ENCODE data around the gene ETFB. TPM values are rescaled to one million over a fixed set of nuclear protein-coding genes. Genes with fewer than 3 reads are reported as not detected.
A peak's percentile ranks its signal among the peaks of the same experiment; 100 is the strongest.
"Not testable (repeated sequence)": the region's sequence is repeated elsewhere in the genome, so short reads cannot be mapped to it uniquely, and the experiment has no call there.

The ETFB gene
- 10 to 100 TPM; 51.4 to 53.9 TPM for total RNA-seq
- 10 to 100 TPM; 65.2 to 97.0 TPM for polyA plus RNA-seq

DNA sequence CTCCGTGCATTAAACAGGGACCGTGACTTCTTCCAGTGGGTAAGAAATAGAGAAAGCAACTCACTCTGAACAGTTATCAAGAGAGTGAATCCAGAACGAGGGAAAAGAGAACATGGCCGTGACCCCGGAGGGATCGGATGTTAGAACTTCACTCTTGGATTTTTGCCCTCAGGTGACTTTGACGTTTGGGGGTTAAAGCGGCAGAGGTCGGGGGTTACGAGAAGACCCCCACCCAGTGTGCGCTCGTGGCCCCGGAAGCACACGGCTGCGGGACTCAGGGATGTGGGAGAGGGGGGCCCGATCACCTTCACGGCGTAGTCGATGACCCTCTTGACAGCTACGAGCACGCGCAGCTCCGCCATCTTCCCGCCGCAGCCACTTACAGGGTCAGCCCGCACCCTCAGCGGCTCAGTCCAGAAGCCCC lies at the start of gene ETFB:
ETFB (minus strand) TSS at position 424 of the 424 bp plus-strand sequence; CDS start at position 362, 62 bp downstream.
- Mint-ChIP-seq H3K27ac (peak within 1 kb of the TSS; percentile 87 to 98 (median 96)), H3K27me3 (no peaks in the 10 kb centered on the region), H3K4me1 (peaks cover 37 to 76% (median 59%) of the 10 kb centered on the region in 4 donors), H3K9me3 (no peaks in the 10 kb centered on the region), H3K36me3 (peaks cover 0 to 17% of the 10 kb centered on the region in 2 donors), H3K4me3 (peak within 1 kb of the TSS; percentile 92 to 100 (median 98))
- Histone ChIP-seq H3K4me3 (ENCODE audit: low read length in 2 of 2) (peak within 1 kb of the TSS; percentile 83 to 85), H3K27me3 (ENCODE audit: insufficient read depth, low read length) (no peaks in the 10 kb centered on the region), H3K4me1 (ENCODE audit: insufficient read depth, low read length) (peaks cover 58% of the 10 kb centered on the region), H3K9me3 (ENCODE audit: control insufficient read depth in 1 of 2, low read length in 2 of 2) (no peaks in the 10 kb centered on the region), H3K27ac (ENCODE audit: low read depth, low read length) (peak within 1 kb of the TSS; percentile 77), H3K36me3 (ENCODE audit: insufficient read depth, low read length) (no peaks in the 10 kb centered on the region)
- ChIA-PET CTCF (ENCODE audit: partially characterized antibody) (interaction anchor here (0.9 to 1.0 kb wide), 3 partner anchors 11 to 28 kb away, joined by 3 read pairs; no protein-coding TSS in a partner anchor), POLR2A (ENCODE audit: partially characterized antibody) (interaction anchor here (0.8 to 1.6 kb wide), 5 partner anchors 10 to 28 kb away, joined by 3 to 8 read pairs (median 4); partner anchors contain the start of gene VSIG10L)
- intact Hi-C loops (cut with micrococcal nuclease): loop anchor here (5.0 kb wide), 1 partner anchor 336 kb away; no protein-coding TSS in a partner anchor
- no peak for DNase-seq

DNA sequence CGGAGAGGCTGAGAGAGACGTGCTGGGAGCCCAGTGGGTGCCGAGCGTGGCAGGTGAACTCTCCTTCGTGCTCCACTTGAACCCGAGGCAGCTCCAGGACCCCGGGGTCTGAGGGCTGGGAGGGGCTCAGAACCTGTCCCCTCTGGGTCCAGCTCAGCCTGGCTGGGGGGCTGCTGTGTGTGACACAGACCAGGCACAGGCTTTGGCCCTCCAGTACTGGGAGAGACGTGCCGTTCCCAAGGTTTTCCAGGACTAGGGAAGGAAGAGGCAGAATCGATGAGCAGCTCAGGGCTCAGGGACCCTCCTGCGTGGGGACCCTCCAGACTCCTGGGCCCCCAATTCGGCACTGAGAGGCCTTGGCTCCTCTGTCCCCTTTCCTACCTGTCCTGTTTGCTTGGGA lies 49.0 kb upstream of the ETFB start:
- DNase-seq: no peak
- Histone ChIP-seq H3K4me3 (ENCODE audit: low read length in 2 of 2) (no peak overlapping the region), H3K9me3 (ENCODE audit: control insufficient read depth in 1 of 2, low read length in 2 of 2) (no peaks in the 10 kb centered on the region), H3K27me3 (ENCODE audit: insufficient read depth, low read length) (no peaks in the 10 kb centered on the region), H3K36me3 (ENCODE audit: insufficient read depth, low read length) (no peaks in the 10 kb centered on the region), H3K27ac (ENCODE audit: low read depth, low read length) (no peak overlapping the region), H3K4me1 (ENCODE audit: insufficient read depth, low read length) (no peaks in the 10 kb centered on the region)
- Mint-ChIP-seq H3K9me3 (peaks cover 0 to 2% (median 0%) of the 10 kb centered on the region in 8 donors), H3K4me1 (peaks cover 0 to 3% (median 0%) of the 10 kb centered on the region in 4 donors), H3K36me3 (no peaks in the 10 kb centered on the region), H3K27ac (no peak overlapping the region), H3K27me3 (peaks cover 12 to 16% of the 10 kb centered on the region in 2 donors), H3K4me3 (no peak overlapping the region)
- POLR2A ChIA-PET (ENCODE audit: partially characterized antibody): no interaction called here
- intact Hi-C loops (cut with micrococcal nuclease): no loop called here
- CTCF ChIA-PET (ENCODE audit: partially characterized antibody): no interaction called here

DNA sequence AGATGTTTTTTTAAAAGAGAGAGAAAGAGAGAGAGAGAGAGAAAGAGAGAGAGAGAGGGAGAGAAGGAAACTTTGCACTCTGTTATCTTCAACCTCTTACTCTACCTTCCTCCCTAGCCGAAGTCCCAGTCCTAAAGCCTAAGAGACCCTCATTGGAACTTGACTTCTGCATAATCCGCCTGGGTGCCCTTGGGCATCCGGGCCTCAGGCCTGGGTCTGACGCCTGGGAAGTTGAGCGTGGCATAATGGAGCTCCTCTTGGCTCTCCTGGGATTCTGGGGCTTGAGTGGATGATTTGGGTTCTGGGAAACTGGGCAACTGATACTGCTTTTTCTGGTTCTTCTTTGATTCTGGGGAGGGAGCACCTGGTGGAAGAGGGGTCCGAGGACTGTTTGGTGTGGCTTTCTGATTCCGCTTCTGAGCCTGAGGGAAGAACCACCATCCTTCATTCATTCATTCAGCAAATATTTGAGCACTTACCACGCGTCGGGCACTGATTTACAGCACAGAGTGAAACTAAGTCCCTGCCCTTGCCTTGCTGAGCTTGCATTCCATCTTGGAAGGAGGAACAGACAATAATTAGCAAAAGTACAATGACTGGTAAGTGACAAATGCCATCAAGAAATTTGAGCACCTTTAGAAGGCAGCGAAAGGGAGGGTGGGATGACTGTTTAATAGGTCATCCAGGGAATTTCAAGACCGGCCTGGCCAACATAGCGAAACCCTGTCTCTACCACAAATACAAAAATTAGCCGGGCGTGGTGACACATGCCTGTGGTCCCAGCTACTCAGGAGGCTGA lies 45.0 kb upstream of the ETFB start:
- no peak for DNase-seq
- Mint-ChIP-seq H3K4me1 (peaks cover 0 to 3% (median 0%) of the 10 kb centered on the region in 4 donors), H3K27ac (no peak overlapping the region), H3K36me3 (peaks cover 0 to 1% of the 10 kb centered on the region in 2 donors), H3K9me3 (peaks cover 0 to 3% (median 0%) of the 10 kb centered on the region in 8 donors), H3K27me3 (peaks cover under 1 to 5% of the 10 kb centered on the region in 2 donors), H3K4me3 (no peak overlapping the region)
- no peaks in the 10 kb centered on the region for H3K9me3 ChIP-seq (ENCODE audit: control insufficient read depth in 1 of 2, low read length in 2 of 2)
- CTCF ChIA-PET (ENCODE audit: partially characterized antibody): interaction anchor here (0.6 to 1.4 kb wide), 2 partner anchors 10 to 22 kb away, joined by 4 to 5 read pairs; no protein-coding TSS in a partner anchor
- no peaks in the 10 kb centered on the region for H3K27me3 ChIP-seq (ENCODE audit: insufficient read depth, low read length)
- no peaks in the 10 kb centered on the region for H3K36me3 ChIP-seq (ENCODE audit: insufficient read depth, low read length)
- H3K4me3 ChIP-seq (ENCODE audit: low read length in 2 of 2): no peak overlapping the region
- H3K27ac ChIP-seq (ENCODE audit: low read depth, low read length): no peak overlapping the region
- POLR2A ChIA-PET (ENCODE audit: partially characterized antibody): no interaction called here
- no peaks in the 10 kb centered on the region for H3K4me1 ChIP-seq (ENCODE audit: insufficient read depth, low read length)
- intact Hi-C loops (cut with micrococcal nuclease): no loop called here

DNA sequence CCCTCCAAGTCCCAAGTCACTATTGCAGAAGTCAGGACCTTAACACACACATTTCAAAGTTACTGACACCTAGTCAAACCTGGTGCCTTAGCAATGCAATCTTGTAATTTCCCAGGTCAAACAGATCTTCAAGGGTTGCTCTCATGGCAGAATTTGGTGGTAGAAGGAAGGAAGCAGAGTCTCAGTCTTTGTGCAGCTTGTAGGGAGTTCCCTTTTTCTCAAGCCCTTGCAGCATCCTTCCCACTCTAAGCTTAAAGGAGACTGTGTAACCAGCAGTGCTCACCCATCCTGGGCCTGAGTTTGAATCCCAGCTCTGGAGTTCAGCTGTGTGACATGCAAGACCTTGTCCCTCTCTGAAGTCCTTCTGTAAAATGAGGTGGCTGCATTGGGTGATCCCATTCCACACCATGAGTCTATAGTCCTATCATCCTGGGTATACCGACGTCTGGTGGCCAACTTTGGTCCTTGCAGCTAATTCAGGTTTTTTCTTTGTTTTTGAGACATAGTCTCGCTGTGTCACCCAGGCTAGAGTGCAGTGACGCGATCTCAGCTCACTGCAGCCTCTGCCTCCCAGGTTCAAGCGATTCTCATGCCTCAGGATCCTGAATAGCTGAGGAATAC lies 41.4 kb upstream of the ETFB start:
- H3K27me3 ChIP-seq (ENCODE audit: insufficient read depth, low read length): no peaks in the 10 kb centered on the region
- H3K36me3 ChIP-seq (ENCODE audit: insufficient read depth, low read length): no peaks in the 10 kb centered on the region
- H3K4me3 ChIP-seq (ENCODE audit: low read length in 2 of 2): no peak overlapping the region
- POLR2A ChIA-PET (ENCODE audit: partially characterized antibody): no interaction called here
- H3K27ac Mint-ChIP-seq: no peak overlapping the region
- CTCF ChIA-PET (ENCODE audit: partially characterized antibody): interaction anchor here (1.0 to 1.4 kb wide), 4 partner anchors 53 to 80 kb away, joined by 3 to 6 read pairs (median 4); no protein-coding TSS in a partner anchor
- intact Hi-C loops (cut with micrococcal nuclease): loop anchor here (1.0 kb wide), 1 partner anchor 68 kb away; no protein-coding TSS in a partner anchor
- H3K4me3 Mint-ChIP-seq: no peak overlapping the region
- peaks cover 4 to 5% of the 10 kb centered on the region in 2 donors for H3K27me3 Mint-ChIP-seq
- H3K9me3 Mint-ChIP-seq: peaks cover 0 to 17% (median 12%) of the 10 kb centered on the region in 8 donors
- H3K4me1 Mint-ChIP-seq: peaks cover 0 to 2% (median 0%) of the 10 kb centered on the region in 4 donors
- no peaks in the 10 kb centered on the region for H3K4me1 ChIP-seq (ENCODE audit: insufficient read depth, low read length)
- peak in 4 of 5 donors; percentile 13 to 30 (median 24) for DNase-seq
- H3K9me3 ChIP-seq (ENCODE audit: control insufficient read depth in 1 of 2, low read length in 2 of 2): no peaks in the 10 kb centered on the region
- no peak overlapping the region for H3K27ac ChIP-seq (ENCODE audit: low read depth, low read length)
- peaks cover 1 to 9% of the 10 kb centered on the region in 2 donors for H3K36me3 Mint-ChIP-seq

DNA sequence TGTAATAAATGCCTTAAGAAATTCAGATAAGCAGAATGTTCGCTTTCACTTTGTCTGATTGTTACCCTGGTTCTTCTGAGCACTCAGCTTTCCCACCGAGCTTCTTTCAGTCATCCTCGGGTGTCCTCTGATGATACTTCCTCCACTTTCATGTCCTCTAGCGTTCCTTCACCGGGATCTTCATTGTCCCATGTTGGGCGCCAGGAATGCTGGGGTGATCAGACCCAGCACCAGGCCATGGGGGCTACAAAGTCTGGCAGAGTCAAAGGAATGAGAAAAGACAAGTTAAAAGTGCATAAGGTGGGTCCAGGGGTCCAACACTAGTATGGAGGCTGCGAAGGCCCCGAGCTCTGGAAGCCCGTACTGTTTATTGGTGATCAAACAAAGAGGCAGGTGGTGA lies 35.9 kb upstream of the ETFB start:
- no peak overlapping the region for H3K27ac ChIP-seq (ENCODE audit: low read depth, low read length)
- H3K4me1 Mint-ChIP-seq: no peaks in the 10 kb centered on the region
- no peaks in the 10 kb centered on the region for H3K27me3 ChIP-seq (ENCODE audit: insufficient read depth, low read length)
- no peak overlapping the region for H3K4me3 ChIP-seq (ENCODE audit: low read length in 2 of 2)
- H3K27me3 Mint-ChIP-seq: peaks cover 0 to 6% of the 10 kb centered on the region in 2 donors
- H3K9me3 Mint-ChIP-seq: peaks cover 0 to 27% (median 20%) of the 10 kb centered on the region in 8 donors
- no peak for DNase-seq
- intact Hi-C loops (cut with micrococcal nuclease): no loop called here
- no peak overlapping the region for H3K4me3 Mint-ChIP-seq
- H3K36me3 Mint-ChIP-seq: peaks cover 0 to 16% of the 10 kb centered on the region in 2 donors
- H3K9me3 ChIP-seq (ENCODE audit: control insufficient read depth in 1 of 2, low read length in 2 of 2): peaks cover 0 to 5% of the 10 kb centered on the region in 2 donors
- CTCF ChIA-PET (ENCODE audit: partially characterized antibody): interaction anchor here (0.9 to 1.4 kb wide), 2 partner anchors 15 to 70 kb away, joined by 3 to 4 read pairs; partner anchors contain the start of gene SIGLEC10
- POLR2A ChIA-PET (ENCODE audit: partially characterized antibody): no interaction called here
- H3K4me1 ChIP-seq (ENCODE audit: insufficient read depth, low read length): no peaks in the 10 kb centered on the region
- H3K36me3 ChIP-seq (ENCODE audit: insufficient read depth, low read length): no peaks in the 10 kb centered on the region
- H3K27ac Mint-ChIP-seq: peak overlapping the region in 1 of 7 donors; percentile 60

DNA sequence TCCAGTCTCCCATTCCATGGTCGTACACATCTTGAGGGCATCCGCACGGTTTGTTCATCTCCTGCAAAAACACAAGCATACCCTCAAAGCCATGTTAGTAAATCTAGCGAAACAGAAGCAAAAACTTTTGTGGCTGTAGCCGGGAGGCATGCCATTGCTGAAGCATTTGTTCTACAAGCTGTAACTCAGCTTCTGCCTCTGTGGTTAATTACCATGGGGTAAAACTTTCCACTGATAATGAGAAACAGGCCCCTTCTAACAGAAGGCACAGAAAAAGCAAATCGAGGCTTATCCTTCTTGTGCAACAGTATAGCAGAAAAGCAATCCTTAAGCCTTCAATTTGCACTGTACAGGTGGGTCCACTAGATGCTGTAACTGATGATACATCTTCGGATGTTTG lies 33.7 kb upstream of the ETFB start:
- H3K9me3 ChIP-seq (ENCODE audit: control insufficient read depth in 1 of 2, low read length in 2 of 2); intact Hi-C loops (cut with micrococcal nuclease); H3K4me3 Mint-ChIP-seq; H3K36me3 ChIP-seq (ENCODE audit: insufficient read depth, low read length); H3K27me3 Mint-ChIP-seq; H3K27ac ChIP-seq (ENCODE audit: low read depth, low read length); POLR2A ChIA-PET (ENCODE audit: partially characterized antibody); H3K4me1 ChIP-seq (ENCODE audit: insufficient read depth, low read length); H3K27ac Mint-ChIP-seq; H3K4me3 ChIP-seq (ENCODE audit: low read length in 2 of 2); DNase-seq; H3K27me3 ChIP-seq (ENCODE audit: insufficient read depth, low read length): not testable (repeated sequence)
- CTCF ChIA-PET (ENCODE audit: partially characterized antibody): interaction anchor here (1.0 to 1.8 kb wide), 4 partner anchors 18 to 60 kb away, joined by 3 to 6 read pairs (median 3); no protein-coding TSS in a partner anchor
- peaks cover under 1 to 10% (median 5%) of the 10 kb centered on the region in 4 donors for H3K4me1 Mint-ChIP-seq
- H3K9me3 Mint-ChIP-seq: peaks cover 0 to 27% (median 18%) of the 10 kb centered on the region in 8 donors
- peaks cover 0 to 16% of the 10 kb centered on the region in 2 donors for H3K36me3 Mint-ChIP-seq

Measured in CD4-positive, alpha-beta memory T cell (primary cell).